ENCODE results near the gene EPSTI1.

The EPSTI1 gene

DNA sequence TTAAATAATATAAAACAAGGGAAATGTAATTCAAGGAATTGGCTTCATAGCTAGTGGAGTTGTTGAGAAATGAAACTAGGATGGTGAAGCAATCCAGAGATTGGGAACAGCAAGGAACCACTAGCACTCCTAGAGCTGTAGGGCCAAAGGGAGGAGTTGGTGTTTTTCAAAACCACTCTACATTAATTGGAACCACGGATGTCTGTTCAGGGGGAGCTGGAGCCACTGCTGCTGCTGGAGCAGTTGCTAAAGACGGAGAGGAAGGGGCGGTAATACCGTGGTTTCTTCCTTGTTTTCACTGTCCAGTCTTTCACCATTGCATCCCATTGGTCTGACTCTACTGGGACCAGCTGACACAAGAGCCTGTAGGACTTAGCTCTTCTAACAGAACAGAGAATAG lies 39.8 kb upstream of the EPSTI1 start:
- TF ChIP-seq CTCF (conservative IDR thresholded peaks at IDR 0.05; ENCODE audit: low read length), result no peak
- DNase-seq (ENCODE audit: low read depth), result peak; percentile 12
- no peak overlapping the region for H3K4me3 ChIP-seq (ENCODE audit: low read length)

DNA sequence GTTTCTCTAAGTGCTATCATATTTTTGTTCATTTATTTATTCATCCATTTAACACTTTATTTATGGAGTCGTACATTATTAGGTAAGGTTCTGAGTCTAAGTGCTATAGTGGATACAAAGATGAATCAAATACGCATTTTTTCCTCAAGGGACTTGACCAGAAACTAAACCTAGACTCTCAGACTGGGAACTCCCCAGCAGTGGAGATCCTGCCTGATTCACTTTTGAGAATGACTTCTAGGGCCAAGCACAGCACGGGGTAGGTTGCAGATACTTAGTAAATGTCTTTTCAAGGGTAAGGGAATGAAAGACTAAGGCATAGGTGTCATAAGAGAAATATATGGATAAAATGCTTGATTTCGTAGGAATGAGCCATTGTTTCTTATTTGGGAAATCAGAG lies 38.5 kb upstream of the EPSTI1 start:
- no peak for TF ChIP-seq CTCF (conservative IDR thresholded peaks at IDR 0.05; ENCODE audit: low read length)
- no peak for DNase-seq (ENCODE audit: low read depth)
- no peak overlapping the region for H3K4me3 ChIP-seq (ENCODE audit: low read length)

GRCh38 chr13:43026262-43026661 lies 34.2 kb upstream of the EPSTI1 start:
- no peak for DNase-seq (ENCODE audit: low read depth)
- H3K4me3 ChIP-seq (ENCODE audit: low read length), result no peak overlapping the region
- no peak for TF ChIP-seq CTCF (conservative IDR thresholded peaks at IDR 0.05; ENCODE audit: low read length)

GRCh38 chr13:43023289-43023963 lies 31.4 kb upstream of the EPSTI1 start, which contains the start of gene DNAJC15:
Gene DNAJC15 (plus strand): TSS chr13:43023586. CDS start chr13:43023627, 41 bp downstream.
- TF ChIP-seq CTCF (conservative IDR thresholded peaks at IDR 0.05; ENCODE audit: low read length), result peak; percentile 25; the same call in 1 of the 2 replicates
- H3K4me3 ChIP-seq (ENCODE audit: low read length), result peak within 1 kb of the TSS; percentile 82
- DNase-seq (ENCODE audit: low read depth), result peak; percentile 86

- no peak for TF ChIP-seq CTCF (conservative IDR thresholded peaks at IDR 0.05; ENCODE audit: low read length)
- no peak for DNase-seq (ENCODE audit: low read depth)
- peak overlapping the region; percentile 82 for H3K4me3 ChIP-seq (ENCODE audit: low read length)
Observed at GRCh38 chr13:43022934-43023288, 30.9 kb upstream of the EPSTI1 start.

- peak; percentile 84 for DNase-seq (ENCODE audit: low read depth)
- H3K4me3 ChIP-seq (ENCODE audit: low read length), result no peak overlapping the region
- no peak for TF ChIP-seq CTCF (conservative IDR thresholded peaks at IDR 0.05; ENCODE audit: low read length)
Observed at GRCh38 chr13:43021926-43022670, 30.1 kb upstream of the EPSTI1 start.

GRCh38 chr13:43020794-43021193 lies 28.8 kb upstream of the EPSTI1 start:
- DNase-seq (ENCODE audit: low read depth), result no peak
- no peak for TF ChIP-seq CTCF (conservative IDR thresholded peaks at IDR 0.05; ENCODE audit: low read length)

More at GRCh38 chr13:43020794-43021193, 28.8 kb upstream of the EPSTI1 start:
- no peak overlapping the region for H3K4me3 ChIP-seq (ENCODE audit: low read length)
